Activated CD4-positive, alpha-beta memory T cell treated with anti-CD3 and anti-CD28 coated beads for 36 hours (primary cell): ENCODE results near the gene FHL3. TPM values are rescaled to one million over a fixed set of nuclear protein-coding genes. Genes with fewer than 3 reads are reported as not detected.
A peak's percentile ranks its signal among the peaks of the same experiment; 100 is the strongest.

ENCODE experiments used
- CTCF ChIA-PET: fragments of 350-600 bp; sonication (Branson Sonifier 250); formaldehyde crosslinking; loops from one replicate; lab custom pipeline; 2021; ENCODE audit warnings: antibody characterized with exemption, inconsistent platforms; lab: Charles Lee
- POLR2A ChIA-PET: fragments of 350-600 bp; sonication (Branson Sonifier 250); formaldehyde crosslinking; loops from one replicate; lab custom pipeline; 2021; ENCODE audit warnings: antibody characterized with exemption; lab: Charles Lee
- DNase-seq: peaks from one replicate; pipeline ENCODE4 v3.0.0-alpha.2; 2020
- H3K27ac Mint-ChIP-seq: one replicate; pipeline ENCODE4 v1.8.0; 2021; ENCODE audit warnings: mixed read lengths
- H3K27me3 Mint-ChIP-seq: one replicate; pipeline ENCODE4 v1.8.0; 2021; ENCODE audit warnings: mixed read lengths
- H3K36me3 Mint-ChIP-seq: one replicate; pipeline ENCODE4 v1.8.0; 2021; ENCODE audit warnings: mixed read lengths
- H3K4me1 Mint-ChIP-seq: one replicate; pipeline ENCODE4 v1.8.0; 2021; ENCODE audit warnings: low read depth, mixed read lengths
- H3K4me3 Mint-ChIP-seq: one replicate; pipeline ENCODE4 v1.8.0; 2021; ENCODE audit warnings: mild to moderate bottlenecking, mixed read lengths
- H3K9me3 Mint-ChIP-seq: one replicate; pipeline ENCODE4 v1.8.0; 2021; ENCODE audit warnings: mixed read lengths
- intact Hi-C: fragments of 100-400 bp; cut with micrococcal nuclease; formaldehyde crosslinking; loops from one replicate; pipeline ENCODE4 v1.15.1; 2023
- total RNA-seq, 2 experiments: library from RNA; stranded (reverse); gene quantifications; one replicate each; pipeline ENCODE4 v1.2.3, GENCODE V29; 2021

Gene FHL3
- total RNA-seq, 2 experiments from 2014 or later = 14.4 to 14.7 TPM

DNA sequence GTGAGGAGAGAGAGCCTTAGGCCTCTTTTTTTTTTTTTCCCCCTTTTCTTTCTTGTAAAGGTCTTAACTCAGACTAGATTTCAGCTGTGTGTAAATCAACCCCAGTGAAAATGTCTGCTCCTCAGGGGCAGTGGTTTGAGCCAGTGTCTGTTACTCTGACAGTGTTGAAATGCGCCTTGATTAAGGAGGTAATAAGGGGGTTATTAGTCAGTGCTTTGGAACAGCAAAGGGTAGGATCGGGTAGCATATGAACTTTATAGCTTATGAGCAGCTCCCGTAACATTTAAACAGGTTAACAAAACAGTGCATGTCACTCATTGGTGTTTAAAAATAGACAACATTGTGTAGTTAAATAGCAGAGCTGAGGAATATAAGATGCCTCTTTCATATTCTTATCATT lies 17.5 kb upstream of the FHL3 start:
- H3K9me3 Mint-ChIP-seq = no peaks in the 10 kb centered on the region
- ChIA-PET CTCF (interaction anchor here (0.6 to 1.9 kb wide), 6 partner anchors 9 to 1653 kb away, joined by 3 to 7 read pairs (median 4); partner anchors contain the start of genes SF3A3 and UTP11), POLR2A (interaction anchor here (2.0 kb wide), 1 partner anchor 10 kb away, joined by 4 read pairs; the partner anchor contains the start of gene UTP11)
- peaks cover 21% of the 10 kb centered on the region for H3K4me1 Mint-ChIP-seq
- intact Hi-C loops = no loop called here
- H3K27ac Mint-ChIP-seq = no peak overlapping the region
- H3K27me3 Mint-ChIP-seq = no peaks in the 10 kb centered on the region
- peaks cover 47% of the 10 kb centered on the region for H3K36me3 Mint-ChIP-seq
- DNase-seq = no peak
- H3K4me3 Mint-ChIP-seq = no peak overlapping the region

DNA sequence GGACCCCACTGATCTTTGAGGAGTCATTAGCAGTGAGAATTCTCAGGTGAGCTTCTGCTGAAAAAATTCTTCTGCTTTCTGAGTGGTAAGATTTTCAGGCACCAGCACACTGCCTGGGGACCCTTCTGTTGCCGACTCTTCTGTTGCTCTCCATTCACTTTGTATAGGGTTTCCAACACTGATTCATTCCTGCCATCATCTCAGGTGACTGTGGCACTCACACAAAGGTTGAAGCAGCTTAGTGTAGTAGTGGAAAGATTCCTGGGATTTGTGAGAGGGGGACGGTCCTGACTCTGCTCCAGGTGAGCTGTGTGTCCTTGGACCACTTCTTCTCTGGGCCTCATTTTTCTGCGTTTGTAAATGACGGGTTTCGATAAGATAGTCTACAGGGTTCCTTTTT lies 16.7 kb upstream of the FHL3 start:
- H3K36me3 Mint-ChIP-seq = peaks cover 47% of the 10 kb centered on the region
- intact Hi-C loops = no loop called here
- no peaks in the 10 kb centered on the region for H3K9me3 Mint-ChIP-seq
- no peaks in the 10 kb centered on the region for H3K27me3 Mint-ChIP-seq
- CTCF ChIA-PET = interaction anchor here (1.2 to 1.9 kb wide), 2 partner anchors 32 to 50 kb away, joined by 3 to 6 read pairs; partner anchors contain the start of gene SF3A3
- peaks cover 12% of the 10 kb centered on the region for H3K4me1 Mint-ChIP-seq
- DNase-seq = no peak
- POLR2A ChIA-PET = no interaction called here
- H3K27ac Mint-ChIP-seq = no peak overlapping the region
- no peak overlapping the region for H3K4me3 Mint-ChIP-seq

DNA sequence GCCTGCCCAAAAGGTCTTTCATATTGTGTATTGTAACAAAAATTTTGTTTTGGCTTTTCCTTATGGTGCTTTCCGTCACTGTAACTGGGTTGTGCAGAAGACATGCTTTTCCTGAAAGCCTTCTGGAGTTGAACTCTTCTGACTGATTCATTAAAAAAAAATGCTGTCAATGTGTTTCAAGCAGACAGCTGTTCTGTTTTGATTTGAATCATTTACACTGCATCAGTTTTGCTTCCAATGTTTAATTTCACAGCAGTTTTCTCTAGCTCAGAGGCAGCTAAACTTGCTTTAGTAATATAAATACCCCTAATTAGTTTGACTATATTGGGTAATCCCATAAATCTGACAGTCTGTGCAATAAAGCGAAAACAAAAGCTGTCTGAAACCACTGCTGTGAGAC lies 15.1 kb upstream of the FHL3 start:
- Mint-ChIP-seq H3K4me3 (no peak overlapping the region), H3K27me3 (no peaks in the 10 kb centered on the region), H3K9me3 (no peaks in the 10 kb centered on the region), H3K4me1 (peaks cover 16% of the 10 kb centered on the region), H3K27ac (no peak overlapping the region), H3K36me3 (peaks cover 49% of the 10 kb centered on the region)
- ChIA-PET CTCF (interaction anchor here (1.1 to 4.2 kb wide), 5 partner anchors 9 to 98 kb away, joined by 3 to 28 read pairs (median 4); partner anchors contain the start of gene SF3A3), POLR2A (no interaction called here)
- intact Hi-C loops = no loop called here
- DNase-seq = no peak

DNA sequence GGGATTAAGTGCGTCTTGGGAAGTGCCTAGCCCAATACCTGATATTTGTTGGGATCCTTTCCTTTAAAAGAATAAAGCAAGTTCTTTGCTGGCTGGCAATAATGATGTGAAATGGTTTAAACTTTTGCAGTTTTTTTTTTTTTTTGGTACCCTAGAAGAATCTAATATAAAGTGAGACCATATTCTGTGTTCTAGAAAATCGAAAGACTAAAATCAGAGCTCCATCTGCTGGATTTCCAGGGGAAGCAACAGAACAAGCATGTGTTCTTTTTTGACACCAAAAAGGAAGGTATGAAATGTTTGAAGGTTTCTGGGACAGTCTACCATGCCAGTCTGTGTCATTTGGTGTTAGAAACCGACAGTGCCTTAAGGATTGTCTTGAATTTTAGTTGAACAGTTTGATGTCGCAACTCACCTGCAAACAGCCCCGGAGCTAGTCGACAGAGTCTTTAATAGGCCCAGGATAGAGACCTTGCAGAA lies 13.6 kb upstream of the FHL3 start:
- H3K27ac Mint-ChIP-seq = no peak overlapping the region
- CTCF ChIA-PET = interaction anchor here (0.6 to 4.2 kb wide), 10 partner anchors 7 to 493 kb away, joined by 3 to 28 read pairs (median 4); partner anchors contain the start of gene SF3A3
- no peaks in the 10 kb centered on the region for H3K9me3 Mint-ChIP-seq
- no peak overlapping the region for H3K4me3 Mint-ChIP-seq
- H3K4me1 Mint-ChIP-seq = peaks cover 27% of the 10 kb centered on the region
- H3K36me3 Mint-ChIP-seq = peaks cover 48% of the 10 kb centered on the region
- POLR2A ChIA-PET = interaction anchor here (1.6 kb wide), 1 partner anchor 30 kb away, joined by 3 read pairs; no protein-coding TSS in a partner anchor
- intact Hi-C loops = loop anchor here (1.0 kb wide), 1 partner anchor 29 kb away; the partner anchor contains the start of gene SF3A3
- H3K27me3 Mint-ChIP-seq = no peaks in the 10 kb centered on the region
- DNase-seq = no peak

DNA sequence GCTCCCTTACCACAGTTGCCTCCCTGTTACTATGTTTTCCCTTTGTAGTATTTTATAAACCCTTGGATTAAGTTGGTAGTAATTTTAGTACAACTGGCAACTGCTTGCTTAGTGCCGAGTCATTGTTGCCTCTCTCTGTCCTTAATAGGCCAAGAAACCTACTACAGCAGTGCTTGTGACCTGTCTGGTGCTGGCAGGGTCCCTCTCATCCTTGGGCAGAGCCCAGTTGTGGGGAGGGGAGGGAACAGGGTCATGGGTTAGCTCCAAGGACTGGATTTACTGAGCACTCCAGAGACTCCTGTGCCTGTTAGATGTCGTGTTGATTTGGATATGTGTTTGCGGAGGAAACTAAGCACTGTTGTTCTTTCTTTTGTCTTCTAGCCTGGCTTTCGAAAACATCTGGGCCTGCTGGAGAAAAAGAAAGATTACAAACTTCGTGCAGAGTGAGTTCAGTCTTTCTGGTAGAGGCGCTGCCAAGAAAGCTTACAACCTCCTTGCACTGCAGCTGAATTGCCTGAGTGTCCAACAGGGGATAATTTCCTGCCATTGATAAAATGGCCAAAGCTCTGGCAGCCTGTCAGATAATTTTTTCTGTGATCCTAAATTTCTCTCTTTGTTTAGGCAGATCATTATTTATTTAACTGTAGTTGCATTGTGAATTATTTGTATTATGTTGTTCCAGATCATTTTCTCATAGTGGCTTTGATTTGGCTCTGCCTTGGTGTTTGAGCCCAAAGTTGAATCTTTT lies 10.8 kb upstream of the FHL3 start:
- Mint-ChIP-seq H3K27ac (peak overlapping the region; percentile 29), H3K36me3 (peaks cover 46% of the 10 kb centered on the region), H3K4me3 (no peak overlapping the region), H3K9me3 (no peaks in the 10 kb centered on the region), H3K27me3 (no peaks in the 10 kb centered on the region), H3K4me1 (peaks cover 44% of the 10 kb centered on the region)
- intact Hi-C loops = no loop called here
- no peak for DNase-seq
- ChIA-PET POLR2A (interaction anchor here (0.7 to 1.0 kb wide), 3 partner anchors 8 to 18 kb away, joined by 3 read pairs; no protein-coding TSS in a partner anchor), CTCF (interaction anchor here (1.6 to 2.7 kb wide), 2 partner anchors 10 to 56 kb away, joined by 8 to 13 read pairs; no protein-coding TSS in a partner anchor)

DNA sequence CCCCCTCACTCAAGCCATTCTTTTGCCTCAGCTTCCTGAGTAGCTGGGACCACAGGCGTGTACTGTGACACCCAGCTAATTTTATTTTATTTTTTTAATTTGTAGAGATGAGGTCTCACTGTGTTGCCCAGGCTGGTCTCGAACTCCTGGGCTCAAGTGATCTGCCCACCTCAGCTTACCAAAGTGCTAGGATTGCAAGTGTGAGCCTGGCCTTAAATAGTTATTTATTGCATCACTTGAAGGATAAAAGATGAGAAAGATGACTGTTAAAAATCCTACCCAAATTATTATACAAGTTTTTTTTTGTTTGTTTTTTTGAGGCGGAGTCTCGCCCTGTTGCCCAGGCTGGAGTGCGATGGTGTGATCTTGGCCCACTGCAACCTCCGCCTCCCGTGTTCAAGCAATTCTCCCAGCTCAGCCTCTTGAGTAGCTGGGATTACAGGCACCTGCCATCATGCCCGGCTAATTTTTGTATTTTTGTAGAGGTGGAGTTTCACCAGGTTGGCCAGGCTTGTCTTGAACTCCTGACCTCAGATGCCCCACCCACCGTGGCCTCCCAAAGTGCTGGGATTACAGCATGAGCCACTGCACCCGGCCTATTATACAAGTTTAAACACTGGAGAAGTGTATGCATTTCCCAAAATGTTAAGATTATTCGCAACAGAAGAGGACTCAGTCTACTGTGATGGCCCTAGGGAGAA lies 9.6 kb upstream of the FHL3 start:
- intact Hi-C loops = no loop called here
- CTCF ChIA-PET = interaction anchor here (0.6 to 6.7 kb wide), 2 partner anchors 12 to 13 kb away, joined by 3 to 69 read pairs; no protein-coding TSS in a partner anchor
- Mint-ChIP-seq H3K36me3 (peaks cover 40% of the 10 kb centered on the region), H3K9me3 (no peaks in the 10 kb centered on the region), H3K4me1 (peaks cover 48% of the 10 kb centered on the region), H3K27me3 (no peaks in the 10 kb centered on the region), H3K4me3 (no peak overlapping the region), H3K27ac (peak overlapping the region; percentile 13)
- POLR2A ChIA-PET = interaction anchor here (3.1 kb wide), 1 partner anchor 13 kb away, joined by 20 read pairs; no protein-coding TSS in a partner anchor
- no peak for DNase-seq

DNA sequence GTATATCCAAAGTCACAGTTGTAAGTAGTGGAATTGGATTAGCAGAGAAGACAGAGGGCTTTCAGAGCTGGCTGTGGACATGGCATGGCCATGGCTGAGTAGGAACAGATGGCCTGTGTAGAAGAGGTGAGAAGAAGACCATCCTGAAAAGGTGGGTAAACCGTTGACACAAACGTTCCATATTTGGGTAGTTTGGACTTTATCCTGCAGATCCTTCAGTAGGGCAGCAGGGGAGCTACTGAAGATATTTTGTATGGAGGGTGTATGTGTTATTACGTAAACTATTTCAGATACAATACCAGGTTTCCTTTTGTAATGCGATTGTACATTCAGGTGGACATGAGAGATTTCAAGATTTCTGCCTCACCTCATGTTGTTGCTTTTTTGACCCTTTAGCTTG lies 8.9 kb upstream of the FHL3 start:
- Mint-ChIP-seq H3K27me3 (no peaks in the 10 kb centered on the region), H3K4me1 (peaks cover 55% of the 10 kb centered on the region), H3K9me3 (no peaks in the 10 kb centered on the region), H3K36me3 (peaks cover 36% of the 10 kb centered on the region), H3K4me3 (peak overlapping the region; percentile 98), H3K27ac (no peak overlapping the region)
- CTCF ChIA-PET = interaction anchor here (1.9 to 6.7 kb wide), 3 partner anchors 9 to 24 kb away, joined by 7 to 69 read pairs (median 22); partner anchors contain the start of gene SF3A3
- intact Hi-C loops = no loop called here
- POLR2A ChIA-PET = interaction anchor here (1.8 to 3.1 kb wide), 2 partner anchors 14 to 16 kb away, joined by 6 to 20 read pairs; no protein-coding TSS in a partner anchor
- DNase-seq = no peak

DNA sequence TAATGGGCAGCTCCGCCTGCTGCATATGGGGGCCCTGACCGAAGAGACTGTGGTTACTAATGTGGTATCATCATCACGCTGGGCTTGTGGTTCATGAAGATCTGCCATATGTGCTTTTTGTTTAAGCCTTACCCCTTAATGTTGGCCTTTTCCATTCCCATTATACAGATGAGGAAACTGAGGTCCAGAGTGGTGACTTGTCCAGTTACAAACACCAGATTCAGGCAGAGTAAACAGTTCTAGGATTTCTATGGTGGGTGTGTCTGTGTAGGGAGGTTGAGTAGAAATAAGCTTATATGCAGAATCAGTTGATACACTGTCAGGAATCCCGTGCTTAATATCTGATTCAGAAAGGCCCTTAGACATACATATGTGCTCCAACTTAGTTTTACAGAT lies 7.9 kb upstream of the FHL3 start:
- intact Hi-C loops = loop anchor here (2.0 kb wide), 1 partner anchor 534 kb away; no protein-coding TSS in a partner anchor
- no peak for DNase-seq
- Mint-ChIP-seq H3K4me1 (peaks cover 58% of the 10 kb centered on the region), H3K27me3 (no peaks in the 10 kb centered on the region), H3K9me3 (no peaks in the 10 kb centered on the region), H3K4me3 (peak overlapping the region; percentile 98), H3K27ac (peak overlapping the region; percentile 95), H3K36me3 (peaks cover 27% of the 10 kb centered on the region)
- CTCF ChIA-PET = interaction anchor here (1.9 to 6.7 kb wide), 3 partner anchors 10 to 23 kb away, joined by 7 to 69 read pairs (median 22); partner anchors contain the start of gene SF3A3
- POLR2A ChIA-PET = interaction anchor here (0.9 to 3.1 kb wide), 9 partner anchors 9 to 154 kb away, joined by 3 to 20 read pairs (median 6); partner anchors contain the start of genes MTF1 and SF3A3

DNA sequence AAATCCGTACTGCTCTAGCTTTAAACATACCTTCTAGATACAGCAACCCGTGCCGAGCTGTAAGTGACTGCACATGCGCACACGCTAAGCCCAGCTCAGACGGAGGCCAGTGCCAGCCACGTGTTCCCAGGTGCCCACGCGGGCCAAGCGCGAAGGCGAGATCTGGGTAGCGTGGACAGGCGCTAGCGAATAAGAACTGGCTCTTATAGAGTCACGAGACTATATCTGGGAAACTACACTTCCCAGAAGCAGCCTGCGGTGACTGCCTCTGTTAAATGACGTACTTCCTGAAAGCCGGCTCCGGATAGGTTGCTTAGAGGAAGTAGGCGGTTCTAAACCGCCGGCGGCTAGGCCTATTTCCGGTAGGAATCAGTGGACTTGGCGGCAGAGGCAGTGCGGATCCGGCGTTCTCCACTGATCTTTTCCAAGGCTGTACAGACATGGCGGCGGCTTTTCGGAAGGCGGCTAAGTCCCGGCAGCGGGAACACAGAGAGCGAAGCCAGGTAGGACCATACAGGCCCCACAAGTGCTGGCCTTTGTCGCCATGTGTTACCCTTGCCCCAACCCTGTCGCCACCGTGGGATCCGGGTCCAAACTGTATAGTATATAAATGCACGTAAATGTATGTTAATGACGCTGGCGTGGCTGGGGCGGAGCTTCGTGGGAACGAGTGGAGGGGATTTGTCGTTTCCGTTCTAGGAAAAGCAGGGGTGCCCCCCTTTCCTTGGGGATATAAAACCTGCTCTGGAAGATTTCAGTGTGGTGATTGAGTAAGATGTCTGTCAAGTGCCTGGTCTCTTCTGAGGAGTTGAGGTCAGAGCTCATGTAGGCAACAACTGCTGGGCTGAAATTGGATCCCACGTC lies 7.3 kb upstream of the FHL3 start, which contains the start of gene UTP11:
UTP11 (plus strand) TSS at position 372 of the 864 bp plus-strand sequence; CDS start at position 441, 69 bp downstream.
- intact Hi-C loops = loop anchor here (1.0 to 2.0 kb wide), 3 partner anchors 16 to 534 kb away; partner anchors contain the start of gene SF3A3
- ChIA-PET POLR2A (interaction anchor here (0.7 to 3.1 kb wide), 11 partner anchors 9 to 321 kb away, joined by 3 to 20 read pairs (median 4); partner anchors contain the start of genes CDCA8, MTF1 and SF3A3), CTCF (interaction anchor here (1.9 to 6.7 kb wide), 3 partner anchors 11 to 23 kb away, joined by 7 to 69 read pairs (median 22); partner anchors contain the start of gene SF3A3)
- H3K27me3 Mint-ChIP-seq = no peaks in the 10 kb centered on the region
- no peaks in the 10 kb centered on the region for H3K9me3 Mint-ChIP-seq
- peak; percentile 95 for DNase-seq
- peaks cover 26% of the 10 kb centered on the region for H3K36me3 Mint-ChIP-seq
- peaks cover 58% of the 10 kb centered on the region for H3K4me1 Mint-ChIP-seq
- peak within 1 kb of the TSS; percentile 98 for H3K4me3 Mint-ChIP-seq
- peak within 1 kb of the TSS; percentile 95 for H3K27ac Mint-ChIP-seq

DNA sequence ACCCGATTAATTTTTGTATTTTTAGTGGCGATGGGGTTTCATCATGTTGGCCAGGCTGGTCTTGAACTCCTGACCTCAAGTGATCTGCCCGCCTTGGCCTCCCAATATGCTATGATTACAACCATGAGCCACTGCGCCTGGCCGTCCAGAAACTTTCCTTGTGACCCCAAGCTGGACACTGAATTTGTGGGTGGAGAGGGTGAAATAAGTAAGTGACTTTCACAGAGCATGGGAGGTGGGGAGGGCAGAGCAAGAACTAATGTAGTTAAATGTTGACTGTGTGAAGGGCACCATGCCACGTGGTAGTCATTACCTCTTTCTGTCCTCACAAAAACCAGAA lies 4.5 kb upstream of the FHL3 start:
- ChIA-PET CTCF (interaction anchor here (1.0 to 6.7 kb wide), 5 partner anchors 9 to 150 kb away, joined by 5 to 69 read pairs (median 6); partner anchors contain the start of genes MTF1 and SF3A3), POLR2A (interaction anchor here (1.1 to 1.3 kb wide), 3 partner anchors 79 to 850 kb away, joined by 3 read pairs; partner anchors contain the start of gene RRAGC)
- Mint-ChIP-seq H3K9me3 (no peaks in the 10 kb centered on the region), H3K4me3 (no peak overlapping the region), H3K4me1 (peaks cover 45% of the 10 kb centered on the region), H3K36me3 (peaks cover 14% of the 10 kb centered on the region), H3K27me3 (no peaks in the 10 kb centered on the region), H3K27ac (peak overlapping the region; percentile 98)
- no peak for DNase-seq
- intact Hi-C loops = loop anchor here (1.0 kb wide), 1 partner anchor 15 kb away; no protein-coding TSS in a partner anchor
